Amniotic epithelial cell (primary cell): ENCODE measurements around the gene CCRL2.

Source experiments
- DNase-seq: peaks from one replicate; pipeline ENCODE4 v3.0.0-alpha.2; 2010; ENCODE audit warnings: low read depth

Gene CCRL2, protein sequence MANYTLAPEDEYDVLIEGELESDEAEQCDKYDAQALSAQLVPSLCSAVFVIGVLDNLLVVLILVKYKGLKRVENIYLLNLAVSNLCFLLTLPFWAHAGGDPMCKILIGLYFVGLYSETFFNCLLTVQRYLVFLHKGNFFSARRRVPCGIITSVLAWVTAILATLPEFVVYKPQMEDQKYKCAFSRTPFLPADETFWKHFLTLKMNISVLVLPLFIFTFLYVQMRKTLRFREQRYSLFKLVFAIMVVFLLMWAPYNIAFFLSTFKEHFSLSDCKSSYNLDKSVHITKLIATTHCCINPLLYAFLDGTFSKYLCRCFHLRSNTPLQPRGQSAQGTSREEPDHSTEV

DNA sequence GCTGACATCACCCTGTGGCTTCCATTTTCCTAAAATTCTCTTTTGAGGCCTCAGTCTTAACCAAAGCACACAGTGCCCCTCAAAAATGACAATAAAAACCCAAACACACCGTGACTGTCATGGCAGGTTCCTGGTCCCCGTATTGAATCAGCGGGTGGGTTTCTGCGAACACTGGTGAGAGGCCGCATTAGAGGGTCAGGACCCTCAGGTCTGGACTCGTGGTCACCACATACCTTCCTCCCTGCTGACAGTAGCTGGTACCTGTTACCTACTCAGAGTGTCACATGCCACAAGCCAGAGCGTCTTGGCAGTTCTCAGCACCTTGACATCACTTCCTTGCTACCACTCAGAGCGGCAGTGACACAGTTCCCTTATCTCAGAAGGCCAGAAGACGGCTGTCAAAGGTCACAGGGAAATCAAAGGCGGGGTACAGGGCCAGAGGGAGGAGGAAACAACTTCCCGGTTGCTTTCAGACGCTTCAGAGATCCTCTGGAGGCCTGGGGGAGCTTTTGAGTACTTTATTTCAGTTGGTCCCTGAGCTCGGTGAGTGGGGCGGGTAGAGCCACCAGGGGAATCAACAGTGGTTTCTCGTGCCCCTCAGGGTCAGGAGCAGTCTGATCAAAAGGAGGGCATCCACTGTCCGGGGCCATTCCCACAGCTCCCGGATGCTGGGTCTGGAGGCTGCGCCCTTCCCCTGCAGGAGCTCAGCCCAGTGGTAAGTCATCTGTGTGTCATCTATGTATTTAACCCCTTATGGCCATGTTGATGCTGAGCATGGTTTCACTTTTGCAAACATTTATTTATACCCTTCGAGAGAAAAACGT is at the start of gene CCRL2, which contains the start of gene CCR5AS:
Gene CCRL2, plus strand, starts transcription at position 472 of the 824 bp plus-strand sequence. CDS start 821 bp downstream, outside the sequence.
Gene CCR5AS, minus strand, starts transcription at position 279 of the 824 bp plus-strand sequence.
- DNase-seq = no peak

DNA sequence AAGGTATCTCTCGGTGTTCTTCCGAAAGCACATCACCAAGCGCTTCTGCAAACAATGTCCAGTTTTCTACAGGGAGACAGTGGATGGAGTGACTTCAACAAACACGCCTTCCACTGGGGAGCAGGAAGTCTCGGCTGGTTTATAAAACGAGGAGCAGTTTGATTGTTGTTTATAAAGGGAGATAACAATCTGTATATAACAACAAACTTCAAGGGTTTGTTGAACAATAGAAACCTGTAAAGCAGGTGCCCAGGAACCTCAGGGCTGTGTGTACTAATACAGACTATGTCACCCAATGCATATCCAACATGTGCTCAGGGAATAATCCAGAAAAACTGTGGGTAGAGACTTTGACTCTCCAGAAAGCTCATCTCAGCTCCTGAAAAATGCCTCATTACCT is 48.6 kb upstream of the CCRL2 start:
- no peak for DNase-seq

DNA sequence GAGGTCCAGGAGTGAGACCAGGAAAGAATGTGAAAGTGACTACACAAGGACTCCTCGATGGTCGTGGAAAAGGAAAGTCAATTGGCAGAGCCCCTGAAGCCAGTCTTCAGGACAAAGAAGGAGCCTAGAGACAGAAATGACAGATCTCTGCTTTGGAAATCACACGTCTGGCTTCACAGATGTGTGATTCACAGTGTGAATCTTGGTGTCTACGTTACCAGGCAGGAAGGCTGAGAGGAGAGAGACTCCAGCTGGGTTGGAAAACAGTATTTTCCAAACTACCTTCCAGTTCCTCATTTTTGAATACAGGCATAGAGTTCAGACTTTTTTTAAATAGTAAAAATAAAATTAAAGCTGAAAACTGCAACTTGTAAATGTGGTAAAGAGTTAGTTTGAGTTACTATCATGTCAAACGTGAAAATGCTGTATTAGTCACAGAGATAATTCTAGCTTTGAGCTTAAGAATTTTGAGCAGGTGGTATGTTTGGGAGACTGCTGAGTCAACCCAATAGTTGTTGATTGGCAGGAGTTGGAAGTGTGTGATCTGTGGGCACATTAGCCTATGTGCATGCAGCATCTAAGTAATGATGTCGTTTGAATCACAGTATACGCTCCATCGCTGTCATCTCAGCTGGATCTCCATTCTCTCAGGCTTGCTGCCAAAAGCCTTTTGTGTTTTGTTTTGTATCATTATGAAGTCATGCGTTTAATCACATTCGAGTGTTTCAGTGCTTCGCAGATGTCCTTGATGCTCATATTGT is 47.1 kb upstream of the CCRL2 start:
- DNase-seq = no peak

DNA sequence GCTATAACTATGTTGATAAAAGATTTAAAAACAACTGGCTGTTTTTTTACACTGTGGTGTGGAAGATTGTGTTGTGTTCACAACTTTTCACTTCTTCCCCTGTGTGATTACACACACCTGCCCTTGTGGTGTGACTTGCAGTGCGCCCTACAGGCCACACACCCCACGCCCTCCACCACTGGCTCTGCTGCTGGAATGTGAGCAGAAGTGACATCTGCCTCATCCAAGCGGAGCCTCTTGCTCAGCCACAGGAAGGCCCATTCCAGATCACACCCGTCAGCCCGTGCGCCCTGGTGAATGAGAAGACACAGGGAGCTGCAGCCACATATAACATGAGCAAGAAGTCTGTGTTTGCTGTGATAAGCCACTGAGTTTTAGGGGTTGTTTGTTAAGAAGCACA is 46.2 kb upstream of the CCRL2 start:
- DNase-seq = no peak

DNA sequence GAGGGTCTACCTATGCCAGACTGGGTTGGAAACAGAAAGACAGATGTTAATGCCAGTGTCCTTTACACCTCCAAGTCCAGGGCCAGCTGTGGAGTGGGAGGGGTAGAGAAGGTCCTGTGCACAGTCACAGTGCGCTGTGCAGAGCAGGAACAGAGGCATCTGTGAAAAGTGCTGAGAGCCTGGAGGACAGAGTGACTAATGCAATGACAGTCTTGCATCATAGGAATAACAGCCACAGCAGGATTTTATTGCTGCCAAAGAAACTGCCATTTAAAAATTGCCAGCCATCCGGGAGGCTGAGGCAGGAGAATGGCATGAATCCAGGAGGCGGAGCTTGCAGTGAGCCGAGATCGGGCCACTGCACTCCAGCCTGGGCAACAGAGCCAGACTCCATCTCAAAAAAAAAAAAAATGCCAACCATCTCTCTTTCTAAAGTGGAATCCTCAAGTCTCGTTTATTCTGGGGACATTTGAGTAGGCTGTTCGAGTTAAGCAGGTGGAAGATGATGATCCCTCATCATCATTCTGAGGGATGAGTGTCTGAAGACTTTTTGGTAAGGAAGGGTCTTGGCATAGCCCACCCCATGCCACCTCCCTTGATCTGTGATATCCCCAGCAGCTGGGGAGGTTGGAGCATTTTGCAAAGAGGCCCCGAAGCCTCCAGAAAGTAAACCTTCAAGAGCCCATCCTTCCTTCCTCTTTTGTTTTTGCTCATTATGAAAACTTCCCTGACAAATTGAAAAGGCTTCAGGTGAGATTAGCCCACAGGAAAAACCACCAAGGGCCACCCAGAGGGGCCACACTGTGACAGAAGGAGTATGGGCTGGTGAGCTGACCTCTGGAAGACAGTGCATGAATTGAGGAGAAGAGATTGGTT is 45.4 kb upstream of the CCRL2 start:
- DNase-seq = no peak

DNA sequence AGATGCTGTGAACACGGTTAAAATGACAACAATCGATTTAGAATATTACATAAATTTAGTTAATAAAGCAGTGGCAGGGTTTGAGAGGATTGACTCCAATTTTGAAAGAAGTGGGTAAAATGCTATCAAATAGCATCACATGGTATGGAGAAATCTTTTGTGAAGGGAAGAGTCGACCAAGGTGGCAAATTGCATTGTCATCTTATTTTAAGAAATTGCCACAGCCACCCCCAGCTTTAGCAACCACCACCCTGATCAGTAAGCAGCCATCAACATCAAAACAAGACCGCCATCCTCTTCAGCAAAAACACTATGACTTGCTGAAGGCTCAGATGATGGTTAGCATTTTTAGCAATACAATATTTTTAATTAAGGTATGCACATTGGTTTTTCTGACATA is 42.0 kb upstream of the CCRL2 start:
- DNase-seq = no peak

DNA sequence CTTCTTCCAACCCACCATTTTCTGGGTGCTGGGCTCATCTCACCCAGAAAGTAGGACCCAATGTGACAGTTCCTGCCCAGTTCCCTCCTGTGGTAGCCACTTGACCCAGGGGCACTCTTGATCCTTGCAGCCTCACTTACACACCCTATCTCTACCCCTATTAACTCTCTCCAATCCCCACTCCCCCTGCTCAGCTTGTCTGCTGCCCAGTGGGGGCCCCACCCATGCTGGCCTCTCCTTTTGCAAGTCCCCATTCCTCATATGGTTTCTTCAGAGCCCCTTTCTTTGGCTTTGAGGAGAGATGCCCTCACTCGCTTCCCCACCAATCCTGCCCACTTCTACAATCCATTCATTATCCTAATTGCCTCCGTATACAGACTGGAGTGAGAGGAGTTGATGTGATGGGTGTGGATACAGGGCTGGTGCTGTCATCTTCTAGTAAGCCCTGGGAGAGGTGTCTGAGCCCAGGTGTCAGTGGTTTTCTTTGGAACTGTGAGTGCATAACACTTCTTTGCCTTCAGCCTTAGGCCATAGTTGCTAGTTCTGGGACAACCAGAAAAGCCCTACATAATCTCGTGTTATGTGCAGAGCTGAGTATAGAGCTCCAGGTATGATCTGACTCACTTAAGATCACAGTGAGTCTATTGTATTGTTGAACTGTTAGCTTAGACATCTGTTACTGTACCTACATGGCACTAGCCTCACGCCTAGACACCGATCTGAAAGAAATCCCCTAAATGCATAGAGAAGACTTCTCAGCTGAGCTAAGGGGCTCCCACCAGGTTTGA is 41.1 kb upstream of the CCRL2 start:
- no peak for DNase-seq

DNA sequence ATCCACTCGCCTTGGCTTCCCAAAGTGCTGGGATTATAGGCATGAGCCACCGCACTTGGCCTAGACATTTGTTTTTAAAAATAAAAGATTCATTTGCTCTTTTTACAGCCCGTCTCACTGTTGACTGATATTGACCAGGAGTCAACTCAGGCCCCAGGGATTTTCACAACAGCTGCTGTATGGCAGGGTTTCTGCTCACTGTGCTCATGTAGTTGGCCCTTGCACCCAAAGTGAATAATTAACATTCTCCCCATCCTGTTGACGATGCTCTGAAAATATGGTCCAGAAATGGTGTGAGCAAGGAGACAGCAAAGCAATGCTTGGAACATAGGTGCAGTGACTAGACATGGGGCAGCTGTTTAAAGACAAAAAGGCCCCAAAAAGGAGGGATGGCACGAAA is 39.2 kb upstream of the CCRL2 start:
- DNase-seq = no peak

DNA sequence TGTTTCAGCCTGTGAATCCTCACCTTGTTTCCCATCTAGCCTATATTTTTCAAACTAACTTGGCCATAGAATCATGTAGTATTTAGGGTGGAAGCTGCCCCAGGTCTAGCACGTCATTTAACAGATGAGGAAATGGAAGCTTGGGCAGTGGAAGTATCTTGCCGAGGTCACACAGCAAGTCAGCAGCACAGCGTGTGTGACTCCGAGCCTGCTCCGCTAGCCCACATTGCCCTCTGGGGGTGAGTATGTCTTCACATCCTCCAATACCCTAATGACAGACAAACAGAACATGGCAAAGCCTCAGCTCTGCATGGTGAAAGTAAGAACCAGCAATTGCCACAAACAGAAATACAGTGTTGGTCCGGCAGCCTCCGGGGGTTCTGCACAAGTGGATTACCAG is 38.5 kb upstream of the CCRL2 start:
- DNase-seq = peak; percentile 6

DNA sequence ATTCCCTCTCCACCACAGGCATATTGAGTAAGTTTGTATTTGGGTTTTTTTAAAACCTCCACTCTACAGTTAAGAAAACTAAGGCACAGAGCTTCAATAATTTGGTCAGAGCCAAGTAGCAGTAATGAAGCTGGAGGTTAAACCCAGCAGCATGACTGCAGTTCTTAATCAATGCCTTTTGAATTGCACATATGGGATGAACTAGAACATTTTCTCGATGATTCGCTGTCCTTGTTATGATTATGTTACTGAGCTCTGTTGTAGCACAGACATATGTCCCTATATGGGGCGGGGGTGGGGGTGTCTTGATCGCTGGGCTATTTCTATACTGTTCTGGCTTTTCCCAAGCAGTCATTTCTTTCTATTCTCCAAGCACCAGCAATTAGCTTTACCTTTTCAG is 37.9 kb upstream of the CCRL2 start:
- no peak for DNase-seq

DNA sequence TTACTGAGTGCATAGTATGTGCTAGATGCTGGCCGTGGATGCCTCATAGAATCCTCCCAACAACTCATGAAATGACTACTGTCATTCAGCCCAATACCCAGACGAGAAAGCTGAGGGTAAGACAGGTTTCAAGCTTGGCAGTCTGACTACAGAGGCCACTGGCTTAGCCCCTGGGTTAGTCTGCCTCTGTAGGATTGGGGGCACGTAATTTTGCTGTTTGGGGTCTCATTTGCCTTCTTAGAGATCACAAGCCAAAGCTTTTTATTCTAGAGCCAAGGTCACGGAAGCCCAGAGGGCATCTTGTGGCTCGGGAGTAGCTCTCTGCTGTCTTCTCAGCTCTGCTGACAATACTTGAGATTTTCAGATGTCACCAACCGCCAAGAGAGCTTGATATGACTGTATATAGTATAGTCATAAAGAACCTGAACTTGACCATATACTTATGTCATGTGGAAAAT is 37.4 kb upstream of the CCRL2 start:
- DNase-seq = no peak

DNA sequence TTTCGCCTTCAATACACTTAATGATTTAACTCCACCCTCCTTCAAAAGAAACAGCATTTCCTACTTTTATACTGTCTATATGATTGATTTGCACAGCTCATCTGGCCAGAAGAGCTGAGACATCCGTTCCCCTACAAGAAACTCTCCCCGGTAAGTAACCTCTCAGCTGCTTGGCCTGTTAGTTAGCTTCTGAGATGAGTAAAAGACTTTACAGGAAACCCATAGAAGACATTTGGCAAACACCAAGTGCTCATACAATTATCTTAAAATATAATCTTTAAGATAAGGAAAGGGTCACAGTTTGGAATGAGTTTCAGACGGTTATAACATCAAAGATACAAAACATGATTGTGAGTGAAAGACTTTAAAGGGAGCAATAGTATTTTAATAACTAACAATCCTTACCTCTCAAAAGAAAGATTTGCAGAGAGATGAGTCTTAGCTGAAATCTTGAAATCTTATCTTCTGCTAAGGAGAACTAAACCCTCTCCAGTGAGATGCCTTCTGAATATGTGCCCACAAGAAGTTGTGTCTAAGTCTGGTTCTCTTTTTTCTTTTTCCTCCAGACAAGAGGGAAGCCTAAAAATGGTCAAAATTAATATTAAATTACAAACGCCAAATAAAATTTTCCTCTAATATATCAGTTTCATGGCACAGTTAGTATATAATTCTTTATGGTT is 36.1 kb upstream of the CCRL2 start, which contains the start of gene CCR5:
Gene CCR5, plus strand, starts transcription at position 108 of the 680 bp plus-strand sequence. CDS start 1,957 bp downstream, outside the sequence.
- peak; percentile 10 for DNase-seq

DNA sequence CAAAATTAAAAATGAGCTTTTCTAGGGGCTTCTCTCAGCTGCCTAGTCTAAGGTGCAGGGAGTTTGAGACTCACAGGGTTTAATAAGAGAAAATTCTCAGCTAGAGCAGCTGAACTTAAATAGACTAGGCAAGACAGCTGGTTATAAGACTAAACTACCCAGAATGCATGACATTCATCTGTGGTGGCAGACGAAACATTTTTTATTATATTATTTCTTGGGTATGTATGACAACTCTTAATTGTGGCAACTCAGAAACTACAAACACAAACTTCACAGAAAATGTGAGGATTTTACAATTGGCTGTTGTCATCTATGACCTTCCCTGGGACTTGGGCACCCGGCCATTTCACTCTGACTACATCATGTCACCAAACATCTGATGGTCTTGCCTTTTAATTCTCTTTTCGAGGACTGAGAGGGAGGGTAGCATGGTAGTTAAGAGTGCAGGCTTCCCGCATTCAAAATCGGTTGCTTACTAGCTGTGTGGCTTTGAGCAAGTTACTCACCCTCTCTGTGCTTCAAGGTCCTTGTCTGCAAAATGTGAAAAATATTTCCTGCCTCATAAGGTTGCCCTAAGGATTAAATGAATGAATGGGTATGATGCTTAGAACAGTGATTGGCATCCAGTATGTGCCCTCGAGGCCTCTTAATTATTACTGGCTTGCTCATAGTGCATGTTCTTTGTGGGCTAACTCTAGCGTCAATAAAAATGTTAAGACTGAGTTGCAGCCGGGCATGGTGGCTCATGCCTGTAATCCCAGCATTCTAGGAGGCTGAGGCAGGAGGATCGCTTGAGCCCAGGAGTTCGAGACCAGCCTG is 35.3 kb upstream of the CCRL2 start:
- DNase-seq = no peak

DNA sequence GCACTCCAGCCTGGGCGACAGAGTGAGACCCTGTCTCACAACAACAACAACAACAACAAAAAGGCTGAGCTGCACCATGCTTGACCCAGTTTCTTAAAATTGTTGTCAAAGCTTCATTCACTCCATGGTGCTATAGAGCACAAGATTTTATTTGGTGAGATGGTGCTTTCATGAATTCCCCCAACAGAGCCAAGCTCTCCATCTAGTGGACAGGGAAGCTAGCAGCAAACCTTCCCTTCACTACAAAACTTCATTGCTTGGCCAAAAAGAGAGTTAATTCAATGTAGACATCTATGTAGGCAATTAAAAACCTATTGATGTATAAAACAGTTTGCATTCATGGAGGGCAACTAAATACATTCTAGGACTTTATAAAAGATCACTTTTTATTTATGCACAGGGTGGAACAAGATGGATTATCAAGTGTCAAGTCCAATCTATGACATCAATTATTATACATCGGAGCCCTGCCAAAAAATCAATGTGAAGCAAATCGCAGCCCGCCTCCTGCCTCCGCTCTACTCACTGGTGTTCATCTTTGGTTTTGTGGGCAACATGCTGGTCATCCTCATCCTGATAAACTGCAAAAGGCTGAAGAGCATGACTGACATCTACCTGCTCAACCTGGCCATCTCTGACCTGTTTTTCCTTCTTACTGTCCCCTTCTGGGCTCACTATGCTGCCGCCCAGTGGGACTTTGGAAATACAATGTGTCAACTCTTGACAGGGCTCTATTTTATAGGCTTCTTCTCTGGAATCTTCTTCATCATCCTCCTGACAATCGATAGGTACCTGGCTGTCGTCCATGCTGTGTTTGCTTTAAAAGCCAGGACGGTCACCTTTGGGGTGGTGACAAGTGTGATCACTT is 34.3 kb upstream of the CCRL2 start:
- peak; percentile 35 for DNase-seq

DNA sequence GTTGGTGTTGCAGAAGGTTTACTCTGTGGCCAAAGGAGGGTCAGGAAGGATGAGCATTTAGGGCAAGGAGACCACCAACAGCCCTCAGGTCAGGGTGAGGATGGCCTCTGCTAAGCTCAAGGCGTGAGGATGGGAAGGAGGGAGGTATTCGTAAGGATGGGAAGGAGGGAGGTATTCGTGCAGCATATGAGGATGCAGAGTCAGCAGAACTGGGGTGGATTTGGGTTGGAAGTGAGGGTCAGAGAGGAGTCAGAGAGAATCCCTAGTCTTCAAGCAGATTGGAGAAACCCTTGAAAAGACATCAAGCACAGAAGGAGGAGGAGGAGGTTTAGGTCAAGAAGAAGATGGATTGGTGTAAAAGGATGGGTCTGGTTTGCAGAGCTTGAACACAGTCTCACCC is 32.3 kb upstream of the CCRL2 start:
- DNase-seq = no peak

DNA sequence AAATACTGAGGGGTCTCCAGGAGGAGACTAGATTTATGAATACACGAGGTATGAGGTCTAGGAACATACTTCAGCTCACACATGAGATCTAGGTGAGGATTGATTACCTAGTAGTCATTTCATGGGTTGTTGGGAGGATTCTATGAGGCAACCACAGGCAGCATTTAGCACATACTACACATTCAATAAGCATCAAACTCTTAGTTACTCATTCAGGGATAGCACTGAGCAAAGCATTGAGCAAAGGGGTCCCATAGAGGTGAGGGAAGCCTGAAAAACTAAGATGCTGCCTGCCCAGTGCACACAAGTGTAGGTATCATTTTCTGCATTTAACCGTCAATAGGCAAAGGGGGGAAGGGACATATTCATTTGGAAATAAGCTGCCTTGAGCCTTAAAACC is 31.8 kb upstream of the CCRL2 start:
- no peak for DNase-seq

DNA sequence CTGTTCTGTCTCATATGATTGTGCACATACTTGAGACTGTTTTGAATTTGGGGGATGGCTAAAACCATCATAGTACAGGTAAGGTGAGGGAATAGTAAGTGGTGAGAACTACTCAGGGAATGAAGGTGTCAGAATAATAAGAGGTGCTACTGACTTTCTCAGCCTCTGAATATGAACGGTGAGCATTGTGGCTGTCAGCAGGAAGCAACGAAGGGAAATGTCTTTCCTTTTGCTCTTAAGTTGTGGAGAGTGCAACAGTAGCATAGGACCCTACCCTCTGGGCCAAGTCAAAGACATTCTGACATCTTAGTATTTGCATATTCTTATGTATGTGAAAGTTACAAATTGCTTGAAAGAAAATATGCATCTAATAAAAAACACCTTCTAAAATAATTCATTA is 31.2 kb upstream of the CCRL2 start:
- DNase-seq = no peak

DNA sequence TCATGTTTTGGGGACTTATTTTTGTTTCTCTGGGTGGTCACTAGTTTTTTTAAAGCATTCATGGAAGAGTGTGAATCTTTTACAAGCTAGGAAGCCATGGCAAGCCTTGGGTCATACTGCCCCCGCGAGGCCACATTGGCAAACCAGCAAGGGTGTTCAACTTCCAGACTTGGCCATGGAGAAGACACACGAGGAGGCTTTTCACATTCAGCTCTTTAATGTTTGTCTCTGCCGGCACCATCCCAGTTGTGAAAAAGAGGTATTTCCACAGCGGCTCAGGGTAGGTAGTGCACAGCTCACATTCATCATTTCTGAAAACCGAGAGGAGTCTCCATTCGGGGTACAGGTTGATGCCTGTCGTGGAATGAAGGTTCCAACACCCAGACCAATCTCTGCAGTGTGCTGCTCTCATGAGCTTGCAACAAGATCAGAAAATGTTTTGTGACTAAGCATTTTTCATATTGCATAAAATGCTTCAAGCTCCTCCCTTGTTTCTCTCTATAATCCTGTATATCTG is 28.6 kb upstream of the CCRL2 start:
- DNase-seq = peak; percentile 53
